ENCODE measurements around the gene RNF31.

- TF ChIP-seq CTCF (conservative IDR thresholded peaks at IDR 0.05; ENCODE audit: low read length), result no peak
- TF ChIP-seq EZH2phosphoT487 (IDR thresholded peaks at IDR 0.05; ENCODE audit: borderline replicate concordance), result no peak
Measured at GRCh38 chr14:24187539-24187915, 40.2 kb downstream of the RNF31 start.

All from Loucy (cell line).